Measurements from ENCODE around the gene ANGEL2.
A peak's percentile ranks its signal among the peaks of the same experiment; 100 is the strongest.
"Not testable (repeated sequence)": the region's sequence is repeated elsewhere in the genome, so short reads cannot be mapped to it uniquely, and the experiment has no call there.

ANGEL2 gene, protein sequence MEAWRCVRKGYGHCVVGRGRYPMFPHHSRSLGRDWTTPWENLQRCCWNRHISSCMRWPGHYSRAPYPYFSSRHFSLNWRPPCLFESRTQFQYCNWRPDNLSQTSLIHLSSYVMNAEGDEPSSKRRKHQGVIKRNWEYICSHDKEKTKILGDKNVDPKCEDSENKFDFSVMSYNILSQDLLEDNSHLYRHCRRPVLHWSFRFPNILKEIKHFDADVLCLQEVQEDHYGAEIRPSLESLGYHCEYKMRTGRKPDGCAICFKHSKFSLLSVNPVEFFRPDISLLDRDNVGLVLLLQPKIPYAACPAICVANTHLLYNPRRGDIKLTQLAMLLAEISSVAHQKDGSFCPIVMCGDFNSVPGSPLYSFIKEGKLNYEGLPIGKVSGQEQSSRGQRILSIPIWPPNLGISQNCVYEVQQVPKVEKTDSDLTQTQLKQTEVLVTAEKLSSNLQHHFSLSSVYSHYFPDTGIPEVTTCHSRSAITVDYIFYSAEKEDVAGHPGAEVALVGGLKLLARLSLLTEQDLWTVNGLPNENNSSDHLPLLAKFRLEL

DNA sequence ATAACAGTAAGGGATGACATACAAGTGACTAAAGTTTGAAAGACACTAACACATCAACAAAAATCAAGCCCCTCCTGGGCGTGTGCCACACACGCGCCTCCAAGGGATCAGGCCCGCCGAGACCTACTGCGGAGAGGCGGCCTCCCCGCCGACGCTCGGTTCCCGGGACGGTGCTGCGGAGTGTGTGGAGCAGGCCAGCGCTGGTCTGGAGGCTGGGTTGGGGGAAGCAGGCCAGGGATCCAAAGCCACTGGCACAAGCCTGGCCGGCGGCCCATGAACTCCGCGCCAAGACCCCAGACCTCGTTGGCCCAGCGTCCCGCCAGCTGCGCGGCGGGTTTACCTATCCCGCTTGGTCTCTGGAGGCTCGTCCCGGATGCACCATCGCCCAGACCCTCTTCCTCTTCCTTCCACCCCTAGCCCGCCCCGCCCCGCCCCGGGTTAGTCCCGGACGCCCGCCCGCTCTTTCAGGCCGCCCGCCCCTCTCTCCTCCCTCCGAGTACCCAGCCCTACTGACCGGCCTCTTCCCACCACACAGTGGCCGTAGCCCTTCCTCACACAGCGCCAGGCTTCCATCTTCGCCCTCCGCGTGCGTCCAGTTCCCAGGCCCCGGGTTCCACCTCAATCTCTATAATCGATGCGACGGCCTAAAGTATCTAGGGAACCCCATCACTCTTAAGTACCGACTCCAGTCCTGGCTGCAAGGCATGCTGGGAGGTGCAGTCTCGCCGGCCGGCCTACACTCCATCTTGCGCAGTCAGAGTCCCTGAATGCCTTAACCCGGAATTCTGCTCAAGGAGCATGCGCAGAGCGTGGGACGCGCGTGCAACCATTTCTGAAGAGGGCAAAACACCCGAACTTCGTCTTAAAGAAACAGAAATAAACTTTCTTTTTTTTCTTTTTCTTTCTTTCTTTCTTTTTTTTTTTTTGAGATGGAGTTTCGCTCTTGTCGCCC is at the start of gene ANGEL2:
Gene ANGEL2, minus strand, starts transcription at position 769 of the 952 bp plus-strand sequence. Its CDS starts 196 bp downstream, at position 573.
- peak; percentile 95 to 100 (median 98) for DNase-seq
- intact Hi-C loops (cut with DNase I), result loop anchor here (1.0 kb wide), 1 partner anchor 36 kb away; the partner anchor contains the start of gene RPS6KC1

DNA sequence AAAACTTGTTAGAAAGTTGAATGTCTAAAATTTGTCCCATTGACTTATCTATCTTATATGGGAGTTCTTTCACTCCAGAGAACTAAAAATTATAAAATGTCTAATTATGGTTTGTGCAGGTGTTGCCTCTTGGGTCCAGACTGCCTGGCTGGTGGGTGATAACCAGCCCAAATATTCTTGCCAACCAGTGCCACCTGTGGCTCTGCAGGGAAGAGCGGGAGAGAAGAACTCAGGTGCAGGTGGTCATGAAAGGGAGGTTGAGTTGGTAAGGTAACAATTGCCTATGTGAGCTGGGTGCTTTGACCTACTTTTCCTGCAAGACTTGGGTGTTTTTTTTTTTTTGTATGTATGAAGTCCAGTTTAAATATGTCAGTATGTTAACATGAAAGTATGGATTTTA is 45.6 kb upstream of the ANGEL2 start:
- intact Hi-C loops (cut with DNase I), result no loop called here
- DNase-seq, result no peak

DNA sequence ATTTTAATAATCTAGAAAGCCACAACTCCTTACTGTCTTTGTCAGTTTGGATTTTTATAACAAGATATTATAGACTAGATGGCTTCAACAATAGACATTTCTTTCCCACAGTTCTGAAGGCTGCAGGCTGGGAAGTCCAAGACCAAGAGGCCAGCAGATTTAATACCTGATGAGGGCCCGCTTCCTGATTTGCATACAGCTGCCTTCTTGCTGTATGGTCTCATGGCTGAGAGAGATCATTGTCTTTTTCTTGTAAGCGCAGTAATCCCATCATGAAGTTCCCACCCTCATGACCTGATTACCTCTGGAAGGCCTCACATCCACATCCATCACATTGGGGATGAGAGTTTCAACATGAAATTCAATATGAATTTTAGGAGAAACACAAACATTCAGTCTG is 45.2 kb upstream of the ANGEL2 start:
- DNase-seq, result no peak
- intact Hi-C loops (cut with DNase I), result no loop called here

DNA sequence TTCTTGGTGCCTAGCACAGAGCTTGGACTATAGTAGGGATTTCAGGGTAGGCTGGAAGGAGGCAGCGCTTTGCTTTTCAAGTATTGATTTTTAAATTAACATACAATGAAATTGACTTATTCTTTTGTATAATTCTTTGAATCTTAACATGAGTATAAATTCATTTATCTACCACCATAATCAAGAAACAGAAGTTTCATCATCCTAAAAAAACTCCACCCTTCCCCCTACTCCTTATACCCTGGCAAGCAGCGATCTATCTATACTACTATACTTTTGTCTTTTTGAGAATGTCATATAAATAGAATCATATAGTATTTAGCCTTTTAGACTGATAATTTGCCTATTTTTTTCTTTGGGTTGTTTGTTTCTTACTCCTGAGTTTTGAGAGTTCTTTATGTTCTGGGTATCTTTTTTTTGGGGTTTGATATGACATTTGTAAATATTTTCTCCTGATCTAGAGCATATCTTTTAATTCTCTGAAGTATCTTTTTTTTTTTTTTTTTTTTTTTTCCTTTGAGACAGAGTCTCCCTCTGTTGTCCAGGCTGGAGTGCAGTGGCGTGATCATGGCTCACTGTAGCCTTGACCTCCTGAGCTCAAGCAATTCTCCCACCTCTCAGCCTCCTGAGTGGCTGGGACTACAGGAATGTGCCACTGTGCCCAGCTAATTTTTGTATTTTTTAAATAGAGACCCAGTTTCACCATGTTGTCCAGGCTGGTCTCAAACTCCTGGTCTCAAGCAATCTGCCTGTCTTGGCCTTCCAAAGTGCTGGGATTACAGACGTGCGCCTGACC is 41.8 kb upstream of the ANGEL2 start:
- intact Hi-C loops (cut with DNase I), result no loop called here
- no peak for DNase-seq

DNA sequence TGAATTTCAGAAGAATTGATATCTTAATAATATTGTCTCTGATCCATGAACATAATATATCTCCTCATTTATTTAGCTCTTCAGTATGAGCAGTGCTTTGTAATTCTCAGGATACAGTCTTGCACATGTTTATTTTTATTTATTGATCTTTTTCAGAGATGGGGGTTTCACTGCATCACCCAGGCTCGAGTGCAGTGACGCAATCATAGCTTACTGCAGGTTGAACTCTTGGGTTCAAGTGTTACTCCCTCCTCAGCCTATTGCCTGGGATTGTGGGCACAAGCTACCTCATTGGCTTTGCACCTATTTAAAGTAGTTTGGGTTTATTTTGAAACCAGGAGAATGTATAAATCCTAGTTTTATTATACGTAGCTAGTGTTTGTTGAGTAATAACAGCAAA is 40.1 kb upstream of the ANGEL2 start:
- no peak for DNase-seq
- intact Hi-C loops (cut with DNase I), result no loop called here

DNA sequence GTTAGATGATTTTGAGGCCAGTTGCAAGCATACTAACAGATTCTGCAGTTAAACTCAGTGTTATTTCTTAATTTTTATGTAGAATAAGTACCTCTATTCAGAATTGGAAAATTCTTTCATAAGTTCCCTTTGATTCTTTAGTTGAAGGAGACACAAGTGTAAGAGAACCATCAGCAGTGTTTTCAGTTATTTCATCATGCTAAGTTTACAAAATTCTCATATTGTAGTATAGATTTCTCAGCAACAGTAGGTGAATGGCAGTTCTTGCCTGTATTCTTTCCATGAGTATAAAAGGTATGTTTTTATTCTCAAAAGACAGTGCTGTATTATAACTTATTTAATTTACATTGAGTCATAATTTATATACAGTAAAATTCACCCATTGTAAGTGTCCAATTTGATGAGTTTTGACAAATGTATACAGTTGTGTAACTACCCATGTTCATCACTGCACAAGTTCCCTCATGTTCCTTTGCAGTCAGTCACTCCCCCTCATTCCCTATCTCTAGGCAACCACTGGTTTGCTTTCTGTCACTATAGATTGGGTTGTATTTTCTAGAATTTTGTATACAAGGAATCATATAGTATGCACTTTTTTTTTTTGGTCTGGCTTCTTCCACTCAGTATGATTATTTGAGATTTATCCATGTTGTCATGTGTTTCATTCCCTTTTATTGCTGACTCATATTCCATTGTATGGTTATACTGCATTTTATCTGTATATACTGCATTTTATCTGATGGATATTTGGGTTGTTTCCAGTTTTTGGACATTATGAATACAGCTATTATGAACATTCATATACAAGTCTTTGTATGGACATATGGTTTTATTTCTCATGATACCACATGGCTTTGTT is 39.3 kb upstream of the ANGEL2 start:
- intact Hi-C loops (cut with DNase I), result no loop called here
- DNase-seq, result no peak

DNA sequence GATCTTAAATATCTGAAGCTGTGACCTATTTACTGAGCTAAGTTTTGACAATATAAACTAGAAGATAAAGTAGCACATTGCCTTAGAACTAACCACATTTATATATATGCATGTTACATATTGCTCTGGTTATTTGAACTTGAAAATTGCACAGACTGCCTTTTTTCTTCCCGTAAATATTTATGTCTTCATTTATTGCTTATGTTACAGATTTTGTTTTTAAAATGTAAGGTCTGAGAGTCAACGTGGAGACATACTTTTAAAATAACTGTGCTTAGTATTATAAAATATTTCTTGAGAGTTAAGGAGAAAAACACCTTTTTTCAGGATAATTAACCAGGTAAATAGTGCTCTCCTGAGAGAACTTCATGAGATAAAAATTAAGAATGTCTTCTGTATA is 38.5 kb upstream of the ANGEL2 start:
- no peak for DNase-seq
- intact Hi-C loops (cut with DNase I), result no loop called here

DNA sequence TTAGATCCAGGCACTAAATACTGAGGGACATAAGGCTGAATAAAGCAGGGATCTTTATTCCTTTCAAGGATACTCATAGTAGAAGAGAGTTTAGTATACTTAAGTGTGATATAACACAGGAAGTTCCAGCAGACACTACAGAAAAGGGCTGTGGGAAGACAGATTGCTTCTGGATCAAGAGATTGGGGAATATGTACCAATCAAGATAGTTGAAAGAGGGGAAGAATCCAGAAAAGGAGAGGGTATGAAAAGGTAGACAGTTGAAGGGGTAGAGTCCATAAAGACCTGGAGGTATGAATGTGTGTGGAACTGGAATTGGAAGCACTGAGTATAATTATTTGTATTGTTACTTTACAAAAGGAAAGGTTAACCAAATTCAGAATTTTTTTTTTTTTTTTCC is 37.8 kb upstream of the ANGEL2 start:
- intact Hi-C loops (cut with DNase I), result no loop called here
- no peak for DNase-seq

DNA sequence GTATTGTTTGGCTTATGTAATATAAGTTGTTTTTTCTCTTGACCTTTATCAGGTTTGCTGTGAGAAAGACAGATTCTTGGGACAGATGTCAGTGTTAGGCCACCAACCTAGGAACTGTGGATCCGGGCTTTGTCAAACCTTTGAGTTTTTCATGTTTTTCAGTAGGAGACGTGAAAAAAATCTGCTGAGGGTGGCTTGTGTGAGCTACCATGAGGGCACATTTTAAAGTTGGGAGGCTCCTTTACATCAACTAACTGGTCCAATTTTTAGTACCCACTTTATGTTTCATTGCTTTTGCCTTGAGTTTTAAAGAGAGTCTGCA is 36.2 kb upstream of the ANGEL2 start:
- intact Hi-C loops (cut with DNase I), result loop anchor here (1.0 kb wide), 1 partner anchor 37 kb away; the partner anchor contains the start of gene ANGEL2
- DNase-seq, result no peak

DNA sequence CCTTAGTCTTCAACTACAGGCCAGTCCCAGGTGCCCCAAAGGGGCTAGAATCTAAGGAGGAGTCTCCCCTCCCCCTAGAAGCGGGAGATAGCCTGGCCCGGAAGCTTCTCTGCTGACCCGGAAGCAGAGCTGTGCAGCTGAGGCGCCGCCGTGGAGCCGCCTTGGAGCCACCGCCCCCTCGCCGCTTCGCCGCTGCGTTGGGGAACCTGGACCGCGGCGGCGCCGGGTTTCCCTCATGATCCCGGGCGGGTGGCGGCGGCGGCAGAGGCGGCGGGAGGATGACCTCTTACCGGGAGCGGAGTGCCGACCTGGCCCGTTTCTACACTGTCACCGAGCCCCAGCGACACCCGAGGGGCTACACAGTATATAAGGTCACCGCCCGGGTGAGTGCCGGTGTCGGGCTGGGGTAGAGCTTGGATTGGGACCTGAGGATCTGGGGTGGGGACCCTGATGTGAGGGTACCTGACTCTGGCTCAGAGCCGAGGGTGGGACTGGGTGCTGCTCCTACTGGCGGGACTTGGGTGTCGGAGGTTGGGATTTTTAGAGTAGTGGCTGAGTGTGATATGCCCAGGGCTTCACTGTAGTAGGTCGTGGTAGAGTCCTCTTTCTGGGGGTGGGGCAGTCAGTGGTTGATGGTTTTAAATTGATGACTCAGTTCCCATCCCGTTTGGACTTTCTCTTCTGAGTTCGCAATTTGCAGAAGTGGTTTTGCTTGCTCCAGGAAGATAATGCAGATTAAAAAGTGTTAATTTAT is 35.6 kb upstream of the ANGEL2 start, which contains the start of gene RPS6KC1:
Gene RPS6KC1, plus strand, starts transcription at position 115 of the 754 bp plus-strand sequence. Its CDS starts 164 bp downstream, at position 279.
- DNase-seq, result peak; percentile 83 to 98 (median 88)
- intact Hi-C loops (cut with DNase I), result loop anchor here (1.0 kb wide), 1 partner anchor 36 kb away; the partner anchor contains the start of gene ANGEL2

DNA sequence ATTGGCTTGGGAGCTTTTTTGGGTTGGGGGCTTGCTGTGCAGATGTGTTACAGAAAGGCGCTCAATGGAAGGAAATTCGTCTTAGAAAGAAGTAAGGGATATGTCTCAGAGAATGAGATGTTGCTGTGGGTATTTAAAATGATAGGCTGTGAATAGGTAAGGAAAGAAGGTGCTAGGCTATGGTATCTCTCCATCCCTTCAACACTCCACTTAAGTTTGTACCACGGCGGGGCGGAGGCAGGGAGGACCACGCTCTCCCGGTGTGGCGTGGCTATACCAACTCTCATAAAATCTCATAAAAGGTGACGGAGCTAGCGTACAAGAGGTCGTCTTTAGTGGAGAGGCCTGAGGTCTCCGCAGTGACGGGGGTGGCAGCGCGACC is 35.1 kb upstream of the ANGEL2 start:
- intact Hi-C loops (cut with DNase I), result loop anchor here (1.0 kb wide), 1 partner anchor 35 kb away; the partner anchor contains the start of gene ANGEL2
- DNase-seq, result no peak

DNA sequence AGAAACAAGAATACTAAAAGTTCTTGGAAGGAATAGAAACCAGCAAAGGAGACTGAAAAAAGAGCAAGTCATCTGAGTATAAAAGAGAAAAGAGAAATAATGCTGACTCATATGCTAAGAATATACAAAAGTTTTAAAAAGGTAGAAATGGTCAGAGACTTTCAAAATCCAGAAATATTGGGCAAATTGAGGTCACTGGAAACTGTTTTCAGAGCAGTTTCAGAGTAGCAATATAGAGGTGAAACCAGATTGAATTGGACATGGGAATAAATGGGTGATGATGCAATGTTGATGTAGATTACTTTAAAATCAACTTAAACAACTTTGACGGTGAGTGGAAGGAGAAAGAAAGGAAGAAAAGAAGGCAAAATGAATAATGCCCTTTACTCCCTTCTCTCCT is 33.6 kb upstream of the ANGEL2 start:
- DNase-seq, result no peak
- intact Hi-C loops (cut with DNase I), result no loop called here

DNA sequence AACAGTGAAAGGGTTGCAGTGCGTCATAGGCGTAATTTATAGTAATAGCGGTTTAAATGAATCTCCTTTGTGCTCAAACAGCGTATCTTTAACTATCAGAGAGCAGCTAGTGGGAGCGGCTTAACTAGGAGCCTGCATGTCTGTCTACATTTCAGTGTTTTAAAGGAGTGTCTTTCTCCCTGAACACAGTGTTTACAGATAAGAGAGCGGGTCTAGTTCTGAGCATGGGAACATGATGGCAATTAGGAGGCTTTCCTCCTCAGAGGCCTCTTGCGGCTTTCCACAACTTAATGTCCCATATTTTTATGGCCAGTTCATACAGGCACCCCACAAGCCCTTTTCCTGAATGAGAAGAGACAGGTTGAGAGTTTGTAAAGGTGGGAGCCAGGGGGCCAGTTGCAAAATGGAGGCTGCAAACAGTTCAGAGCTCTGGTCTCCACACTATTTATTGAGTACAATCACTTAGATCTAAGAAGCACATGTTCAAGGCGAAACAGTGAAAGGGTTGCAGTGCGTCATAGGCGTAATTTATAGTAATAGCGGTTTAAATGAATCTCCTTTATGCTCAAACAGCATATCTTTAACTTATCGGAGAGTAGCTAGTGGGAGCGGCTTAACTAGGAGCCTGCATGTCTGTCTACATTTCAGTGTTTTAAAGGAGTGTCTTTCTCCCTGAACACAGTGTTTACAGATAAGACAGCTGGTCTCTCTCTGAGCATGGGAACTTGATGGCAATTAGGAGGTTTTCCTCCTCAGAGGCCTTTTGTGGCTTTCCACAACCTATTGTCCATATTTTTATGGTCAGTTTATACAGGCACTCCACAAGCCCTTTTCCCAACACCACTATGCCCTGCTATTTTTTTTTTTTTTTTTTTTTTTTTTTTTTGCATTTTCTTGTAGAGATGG is 29.9 kb upstream of the ANGEL2 start:
- DNase-seq; intact Hi-C loops (cut with DNase I): not testable (repeated sequence)

DNA sequence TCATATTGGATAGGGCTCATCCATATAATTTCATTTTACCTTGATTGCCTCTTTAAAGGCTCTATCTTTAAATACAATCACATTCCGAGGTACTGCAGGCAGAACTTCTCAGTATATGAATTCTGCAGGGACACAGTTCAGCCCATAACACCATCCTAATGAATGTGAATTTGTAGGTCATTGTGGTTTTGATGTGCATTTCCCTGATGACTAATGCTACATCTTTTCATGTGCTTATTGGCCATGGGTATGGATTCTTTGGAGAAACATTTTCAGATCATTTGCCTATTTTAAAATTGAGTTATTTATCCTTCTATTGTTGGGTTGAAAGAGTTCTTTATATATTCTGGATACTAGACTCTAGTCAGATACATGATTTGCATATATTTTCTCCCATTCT is 25.8 kb upstream of the ANGEL2 start:
- no peak for DNase-seq
- intact Hi-C loops (cut with DNase I), result no loop called here

DNA sequence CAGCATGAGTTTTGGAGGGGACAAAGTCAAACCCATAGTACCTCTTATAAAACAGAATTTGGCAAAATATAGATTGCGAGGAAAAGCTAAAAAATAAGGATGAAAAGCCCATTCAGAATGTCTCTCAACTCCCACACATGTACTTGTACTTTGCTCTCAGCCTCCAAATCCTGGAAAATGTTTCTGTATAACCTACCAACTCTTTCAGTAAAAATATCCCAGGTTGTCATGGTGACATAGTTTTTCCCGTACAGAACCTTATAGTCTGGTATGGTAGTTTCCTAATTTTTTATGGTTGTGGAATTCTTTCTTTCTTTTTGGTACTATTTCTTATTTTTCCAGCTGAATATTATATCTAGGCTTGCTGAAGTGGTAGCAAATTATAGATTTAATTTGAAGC is 19.9 kb upstream of the ANGEL2 start:
- DNase-seq, result no peak
- intact Hi-C loops (cut with DNase I), result no loop called here

DNA sequence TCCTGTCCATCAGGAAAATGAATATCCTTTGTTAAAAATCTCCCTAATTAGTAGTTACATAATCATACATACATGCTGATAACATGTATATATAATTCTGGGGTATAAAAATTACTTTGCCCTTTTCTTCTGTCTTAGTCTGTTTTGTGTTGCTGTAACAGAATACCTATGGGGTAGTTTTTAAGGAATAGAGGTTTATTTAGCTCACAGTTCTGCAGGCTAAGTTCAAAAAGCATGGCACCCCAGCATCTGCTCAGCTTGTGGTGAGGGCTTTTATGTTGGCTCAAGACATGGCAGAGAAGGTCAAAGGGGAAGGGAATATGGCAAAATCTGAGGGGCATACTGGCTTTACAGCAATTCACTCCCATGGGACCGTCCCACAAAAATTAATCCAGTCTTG is 19.0 kb upstream of the ANGEL2 start:
- intact Hi-C loops (cut with DNase I), result no loop called here
- DNase-seq, result no peak

DNA sequence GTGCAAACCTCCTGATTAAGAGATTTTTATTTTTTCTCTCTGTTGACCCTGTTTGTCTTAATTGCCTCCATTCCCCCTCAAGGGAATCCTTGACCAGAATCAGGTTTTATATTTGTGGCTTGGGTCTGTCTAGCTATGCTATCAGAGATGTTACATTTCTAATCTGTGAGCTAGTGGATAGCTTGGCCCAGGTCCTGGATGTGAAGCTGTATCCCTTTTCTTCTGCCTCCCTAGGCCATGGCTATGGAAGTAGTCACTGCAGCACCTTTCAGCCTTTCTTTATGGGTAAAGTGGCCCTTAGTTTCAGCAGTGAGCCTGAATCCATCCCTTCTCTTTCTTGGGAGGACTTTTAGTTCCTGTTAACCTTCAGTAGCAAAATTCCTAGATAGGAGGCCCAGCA is 17.0 kb upstream of the ANGEL2 start:
- intact Hi-C loops (cut with DNase I), result no loop called here
- no peak for DNase-seq

Data from posterior cingulate gyrus (tissue), 11 donors.